H9 (cell line): ENCODE results near the gene ARHGAP35. TPM values are rescaled to one million over a fixed set of nuclear protein-coding genes. Genes with fewer than 3 reads are reported as not detected.

Experiments used
- DNase-seq: peaks from one replicate; pipeline ENCODE4 v3.0.0-alpha.2; 2017
- H2AFZ ChIP-seq: one replicate; pipeline ENCODE4 v1.6.1; 2013; ENCODE audit warnings: mild to moderate bottlenecking, low read length, control low read depth, moderate library complexity
- H2AK5ac ChIP-seq: 2 replicates; pipeline ENCODE4 v1.6.1; 2013; ENCODE audit warnings: low read length, control low read depth, mixed read lengths; ENCODE audit not compliant: insufficient read length
- H2BK120ac ChIP-seq: one replicate; pipeline ENCODE4 v1.6.1; 2013; ENCODE audit warnings: low read depth, mild to moderate bottlenecking, low read length, control low read depth, inconsistent platforms; ENCODE audit not compliant: poor library complexity, severe bottlenecking
- H2BK12ac ChIP-seq: 2 replicates; pipeline ENCODE4 v1.6.1; 2013; ENCODE audit warnings: low read length, control low read depth, mixed read lengths, low read depth; ENCODE audit not compliant: insufficient read length
- H2BK15ac ChIP-seq: 2 replicates; pipeline ENCODE4 v1.6.1; 2013; ENCODE audit warnings: low read depth, low read length, control low read depth
- H2BK20ac ChIP-seq: one replicate; pipeline ENCODE4 v1.6.1; 2013; ENCODE audit warnings: low read depth, mild to moderate bottlenecking, low read length, control low read depth, inconsistent platforms; ENCODE audit not compliant: poor library complexity, severe bottlenecking
- H2BK5ac ChIP-seq: 2 replicates; pipeline ENCODE4 v1.6.1; 2013; ENCODE audit warnings: low read length, control low read depth, mixed read lengths; ENCODE audit not compliant: insufficient read length
- H3K14ac ChIP-seq: 2 replicates; pipeline ENCODE4 v1.6.1; 2013; ENCODE audit warnings: low read length, control low read depth; ENCODE audit not compliant: insufficient read depth
- H3K18ac ChIP-seq: 2 replicates; pipeline ENCODE4 v1.6.1; 2013; ENCODE audit warnings: low read depth, mild to moderate bottlenecking, mixed read lengths, low read length, control low read depth; ENCODE audit not compliant: insufficient read length
- H3K23ac ChIP-seq: 2 replicates; pipeline ENCODE4 v1.6.1; 2013; ENCODE audit warnings: low read length, control low read depth, mixed read lengths, low read depth; ENCODE audit not compliant: insufficient read length
- H3K23me2 ChIP-seq: 2 replicates; pipeline ENCODE4 v1.6.1; 2013; ENCODE audit warnings: low read depth, mild to moderate bottlenecking, mixed read lengths, low read length, control low read depth; ENCODE audit not compliant: insufficient read length, poor library complexity, severe bottlenecking
- H3K27ac ChIP-seq: 2 replicates; pipeline ENCODE4 v1.5.1; 2013; ENCODE audit warnings: low read length, control low read depth, mixed read lengths, low read depth; ENCODE audit not compliant: insufficient read length
- H3K27me3 ChIP-seq: 2 replicates; pipeline ENCODE4 v1.6.1; 2013; ENCODE audit warnings: low read length, control low read depth, inconsistent platforms; ENCODE audit not compliant: insufficient read depth
- H3K4ac ChIP-seq: 2 replicates; pipeline ENCODE4 v1.6.1; 2013; ENCODE audit warnings: low read depth, mild to moderate bottlenecking, control low read depth, inconsistent platforms, low read length, moderate library complexity
- H3K4me1 ChIP-seq: 2 replicates; pipeline ENCODE4 v1.6.1; 2013; ENCODE audit warnings: low read length, control low read depth, inconsistent platforms; ENCODE audit not compliant: insufficient read depth
- H3K4me2 ChIP-seq: 2 replicates; pipeline ENCODE4 v1.6.1; 2013; ENCODE audit warnings: low read length, control low read depth, mixed read lengths; ENCODE audit not compliant: insufficient read length, insufficient read depth
- H3K56ac ChIP-seq: 2 replicates; pipeline ENCODE4 v1.6.1; 2013; ENCODE audit warnings: low read depth, mild to moderate bottlenecking, mixed read lengths, low read length, control low read depth; ENCODE audit not compliant: insufficient read length
- H3K79me1 ChIP-seq: 2 replicates; pipeline ENCODE4 v1.6.1; 2013; ENCODE audit warnings: low read depth, mild to moderate bottlenecking, moderate library complexity, low read length, control low read depth, inconsistent platforms; ENCODE audit not compliant: insufficient read depth, poor library complexity, severe bottlenecking
- H3K79me2 ChIP-seq: 2 replicates; pipeline ENCODE4 v1.6.1; 2013; ENCODE audit warnings: low read length, control low read depth, inconsistent platforms; ENCODE audit not compliant: insufficient read depth
- H3K9ac ChIP-seq: 2 replicates; pipeline ENCODE4 v1.6.1; 2013; ENCODE audit warnings: low read length, control low read depth, mixed read lengths; ENCODE audit not compliant: insufficient read length; ENCODE audit errors: extremely low read depth
- H3K9me3 ChIP-seq: one replicate; pipeline ENCODE4 v1.6.1; 2013; ENCODE audit warnings: low read depth, low read length, inconsistent platforms; ENCODE audit not compliant: control insufficient read depth
- H3T11ph ChIP-seq: one replicate; pipeline ENCODE4 v1.6.1; 2013; ENCODE audit warnings: mild to moderate bottlenecking, low read length, control low read depth, inconsistent platforms
- H4K20me1 ChIP-seq: one replicate; pipeline ENCODE4 v1.6.1; 2013; ENCODE audit not compliant: control insufficient read depth, insufficient read length, insufficient read depth
- H4K5ac ChIP-seq: 2 replicates; pipeline ENCODE4 v1.6.1; 2013; ENCODE audit warnings: low read depth, mild to moderate bottlenecking, mixed read lengths, low read length, control low read depth; ENCODE audit not compliant: insufficient read length
- H4K8ac ChIP-seq: replicated peaks from 2 replicates; pipeline ENCODE4 v1.6.1; 2013; ENCODE audit warnings: low read length, control low read depth, mixed read lengths, low read depth; ENCODE audit not compliant: insufficient read length
- H4K91ac ChIP-seq: 2 replicates; pipeline ENCODE4 v1.6.1; 2013; ENCODE audit warnings: low read depth, mild to moderate bottlenecking, moderate library complexity, mixed read lengths, low read length, control low read depth; ENCODE audit not compliant: insufficient read length
- H3K27ac Mint-ChIP-seq, 3 experiments: 2 replicates in 2 of 3; 3 replicates in 1 of 3; pipeline ENCODE4 v1.8.0; 2020 to 2021; ENCODE audit warnings: mixed read lengths in 3 of 3, mild to moderate bottlenecking in 1 of 3, moderate library complexity in 1 of 3
- H3K27me3 Mint-ChIP-seq: 2 replicates; pipeline ENCODE4 v1.8.0; 2021; ENCODE audit warnings: low read depth, mild to moderate bottlenecking, moderate library complexity, mixed read lengths
- H3K36me3 Mint-ChIP-seq, 3 experiments: 2 replicates in 2 of 3; 3 replicates in 1 of 3; pipeline ENCODE4 v1.8.0; 2020 to 2021; ENCODE audit warnings: low read depth in 3 of 3, mixed read lengths in 3 of 3; ENCODE audit not compliant: insufficient read depth in 1 of 3
- H3K4me1 Mint-ChIP-seq, 2 experiments: 2 replicates each; pipeline ENCODE4 v1.8.0; 2020; ENCODE audit warnings: mixed read lengths in 2 of 2
- H3K4me3 Mint-ChIP-seq, 2 experiments: 2 replicates in 1 of 2; 3 replicates in 1 of 2; pipeline ENCODE4 v1.8.0; 2020 to 2021; ENCODE audit warnings: mild to moderate bottlenecking in 2 of 2, mixed read lengths in 2 of 2, moderate library complexity in 1 of 2
- H3K9me3 Mint-ChIP-seq, 2 experiments: 2 replicates in 1 of 2; 3 replicates in 1 of 2; pipeline ENCODE4 v1.8.0; 2020; ENCODE audit warnings: mild to moderate bottlenecking in 2 of 2, mixed read lengths in 2 of 2, moderate library complexity in 1 of 2
- WGBS: extraction: QIAGEN DNeasy Blood & Tissue Kit; methylation state at CpG from one replicate; pipeline ENCODE4 v1.1.7; 2013; ENCODE audit warnings: missing lambda C conversion rate, low lambda C conversion rate, mixed read lengths; ENCODE audit not compliant: insufficient read length; ENCODE audit errors: extremely low coverage; 5-methylcytosine and 5-hydroxymethylcytosine counted together
- total RNA-seq: library from RNA; stranded (reverse); gene quantifications from 2 replicates; pipeline ENCODE4 v1.2.1, GENCODE V29; 2021
- TF ChIP-seq, protein P1 (sequence below): fragments of 200-600 bp; sonication (generic); conservative IDR thresholded peaks from 3 replicates; pipeline ENCODE4 v1.8.0; 2021; ENCODE audit warnings: antibody characterized with exemption, mild to moderate bottlenecking

The ARHGAP35 gene
- total RNA-seq, 1 experiment from 2014 or later, result 49.8 TPM

DNA sequence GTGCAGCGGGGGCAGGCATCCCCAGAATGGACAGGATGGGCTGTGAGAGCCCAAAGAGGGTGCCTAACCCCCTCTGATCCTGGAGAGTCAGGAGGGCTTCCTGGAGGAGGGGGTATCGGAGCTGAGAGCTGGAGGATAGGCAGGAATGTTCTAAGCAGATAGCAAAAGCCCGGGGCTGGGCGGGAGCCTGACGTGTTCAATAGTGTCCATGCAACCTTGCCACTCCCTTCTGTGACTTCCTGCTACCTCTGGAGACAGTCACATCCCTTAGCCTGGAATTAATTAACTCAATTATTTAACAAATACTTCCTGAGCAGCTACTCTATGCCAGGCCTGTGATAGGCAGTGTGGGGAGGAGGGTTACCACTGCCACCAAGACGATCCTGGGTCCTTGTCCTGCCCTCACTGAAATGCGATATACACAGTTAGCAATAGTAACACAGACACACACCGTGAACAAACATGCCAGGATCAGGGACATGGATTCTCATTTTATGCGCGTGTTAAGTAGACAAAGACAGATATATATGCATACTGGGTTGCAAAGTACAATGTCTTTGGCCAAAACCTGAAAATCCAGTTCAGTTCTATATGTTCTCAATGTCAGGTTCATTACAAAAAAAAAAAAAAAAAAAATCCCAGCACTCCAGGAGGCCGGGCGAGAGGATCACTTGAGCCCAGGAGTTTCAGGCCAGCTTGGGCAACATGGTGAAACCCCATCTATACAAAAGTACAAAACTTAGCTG is 20.9 kb upstream of the ARHGAP35 start:
- Histone ChIP-seq H3K9me3 (no peaks in the 10 kb centered on the region), H3K79me2 (no peaks in the 10 kb centered on the region), H3K23ac (no peak overlapping the region), H2BK15ac (no peak overlapping the region), H2BK20ac (no peak overlapping the region), H4K91ac (no peak overlapping the region), H3K23me2 (no peaks in the 10 kb centered on the region), H3K4me2 (no peak overlapping the region), H3K4me1 (no peaks in the 10 kb centered on the region), H4K20me1 (no peaks in the 10 kb centered on the region), H3K14ac (no peak overlapping the region), H3K27me3 (no peaks in the 10 kb centered on the region), H2BK5ac (no peak overlapping the region), H2AK5ac (no peak overlapping the region), H4K5ac (no peak overlapping the region), H2BK120ac (no peak overlapping the region), H2AFZ (no peak overlapping the region), H3K4ac (no peak overlapping the region), H2BK12ac (no peak overlapping the region), H3T11ph (no peak overlapping the region), H3K56ac (no peak overlapping the region), H3K27ac (no peak overlapping the region), H3K18ac (no peak overlapping the region), H3K9ac (no peak overlapping the region), H4K8ac (no peak overlapping the region), H3K79me1 (no peaks in the 10 kb centered on the region)
- TF ChIP-seq, protein P1, sequence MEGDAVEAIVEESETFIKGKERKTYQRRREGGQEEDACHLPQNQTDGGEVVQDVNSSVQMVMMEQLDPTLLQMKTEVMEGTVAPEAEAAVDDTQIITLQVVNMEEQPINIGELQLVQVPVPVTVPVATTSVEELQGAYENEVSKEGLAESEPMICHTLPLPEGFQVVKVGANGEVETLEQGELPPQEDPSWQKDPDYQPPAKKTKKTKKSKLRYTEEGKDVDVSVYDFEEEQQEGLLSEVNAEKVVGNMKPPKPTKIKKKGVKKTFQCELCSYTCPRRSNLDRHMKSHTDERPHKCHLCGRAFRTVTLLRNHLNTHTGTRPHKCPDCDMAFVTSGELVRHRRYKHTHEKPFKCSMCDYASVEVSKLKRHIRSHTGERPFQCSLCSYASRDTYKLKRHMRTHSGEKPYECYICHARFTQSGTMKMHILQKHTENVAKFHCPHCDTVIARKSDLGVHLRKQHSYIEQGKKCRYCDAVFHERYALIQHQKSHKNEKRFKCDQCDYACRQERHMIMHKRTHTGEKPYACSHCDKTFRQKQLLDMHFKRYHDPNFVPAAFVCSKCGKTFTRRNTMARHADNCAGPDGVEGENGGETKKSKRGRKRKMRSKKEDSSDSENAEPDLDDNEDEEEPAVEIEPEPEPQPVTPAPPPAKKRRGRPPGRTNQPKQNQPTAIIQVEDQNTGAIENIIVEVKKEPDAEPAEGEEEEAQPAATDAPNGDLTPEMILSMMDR, result no peak
- H3K9me3 Mint-ChIP-seq, result no peaks in the 10 kb centered on the region; a peak in 2 of 5 replicates
- H3K4me3 Mint-ChIP-seq, result no peak overlapping the region
- WGBS, result no CpG with 5 or more reads among the region's 12 CpGs
- peaks cover 21 to 56% (median 45%) of the 10 kb centered on the region in 3 experiments; a peak in 6 of 7 replicates for H3K36me3 Mint-ChIP-seq
- peak overlapping the region; percentile 44 to 51 (median 44); a peak in 3 of 7 replicates for H3K27ac Mint-ChIP-seq
- H3K27me3 Mint-ChIP-seq, result no peaks in the 10 kb centered on the region
- DNase-seq, result no peak
- no peaks in the 10 kb centered on the region for H3K4me1 Mint-ChIP-seq
